ENCODE results near the gene FUT9. TPM values are rescaled to one million over a fixed set of nuclear protein-coding genes. Genes with fewer than 3 reads are reported as not detected.

FUT9 gene
- total RNA-seq (2014; rRNA removed; shearing (Covaris generic)), result not detected in 2 replicates
- not detected in 2 replicates for polyA plus RNA-seq (2015; cell fraction: cytosol; rRNA removed)
- polyA plus RNA-seq (2015; cell fraction: nucleus; rRNA removed), result not detected in 2 replicates

- no peak for DNase-seq (ENCODE audit: low read depth, low spot score)
- in situ Hi-C loops (cut with HindIII; ENCODE audit: low pct_unique_long_range_greater_than_20kb, low sequenced_read_pairs), result no loop called here
These were observed at the start of gene FUT9 for GRCh38 chr6:96015518-96016333. Gene FUT9 (plus strand): TSS chr6:96015974. CDS start chr6:96203156, 187,182 bp downstream.

- in situ Hi-C loops (cut with HindIII; ENCODE audit: low pct_unique_long_range_greater_than_20kb, low sequenced_read_pairs), result no loop called here
These were observed 48.2 kb upstream of the FUT9 start for GRCh38 chr6:95967594-95967993.

GRCh38 chr6:95973976-95974375 lies 41.8 kb upstream of the FUT9 start:
- in situ Hi-C loops (cut with HindIII; ENCODE audit: low pct_unique_long_range_greater_than_20kb, low sequenced_read_pairs), result no loop called here
- DNase-seq (ENCODE audit: low read depth, low spot score), result no peak

More at GRCh38 chr6:95967594-95967993, 48.2 kb upstream of the FUT9 start:
- no peak for DNase-seq (ENCODE audit: low read depth, low spot score)

- DNase-seq (ENCODE audit: low read depth, low spot score), result no peak
- in situ Hi-C loops (cut with HindIII; ENCODE audit: low pct_unique_long_range_greater_than_20kb, low sequenced_read_pairs), result no loop called here
These were observed 37.5 kb upstream of the FUT9 start for GRCh38 chr6:95978230-95978629.

- in situ Hi-C loops (cut with HindIII; ENCODE audit: low pct_unique_long_range_greater_than_20kb, low sequenced_read_pairs), result no loop called here
- DNase-seq (ENCODE audit: low read depth, low spot score), result no peak
These were observed 23.9 kb upstream of the FUT9 start for GRCh38 chr6:95991906-95992305.

GRCh38 chr6:95994151-95994550 lies 21.6 kb upstream of the FUT9 start:
- in situ Hi-C loops (cut with HindIII; ENCODE audit: low pct_unique_long_range_greater_than_20kb, low sequenced_read_pairs), result no loop called here
- no peak for DNase-seq (ENCODE audit: low read depth, low spot score)

- no peak for DNase-seq (ENCODE audit: low read depth, low spot score)
- in situ Hi-C loops (cut with HindIII; ENCODE audit: low pct_unique_long_range_greater_than_20kb, low sequenced_read_pairs), result no loop called here
These were observed 17.6 kb upstream of the FUT9 start for GRCh38 chr6:95998133-95998532.

GRCh38 chr6:96001891-96002575 lies 13.7 kb upstream of the FUT9 start:
- in situ Hi-C loops (cut with HindIII; ENCODE audit: low pct_unique_long_range_greater_than_20kb, low sequenced_read_pairs), result no loop called here
- no peak for DNase-seq (ENCODE audit: low read depth, low spot score)

- in situ Hi-C loops (cut with HindIII; ENCODE audit: low pct_unique_long_range_greater_than_20kb, low sequenced_read_pairs), result no loop called here
These were observed 13.2 kb upstream of the FUT9 start for GRCh38 chr6:96002576-96002910.

GRCh38 chr6:96002912-96003311 lies 12.9 kb upstream of the FUT9 start:
- in situ Hi-C loops (cut with HindIII; ENCODE audit: low pct_unique_long_range_greater_than_20kb, low sequenced_read_pairs), result no loop called here
- no peak for DNase-seq (ENCODE audit: low read depth, low spot score)

More at GRCh38 chr6:96002576-96002910, 13.2 kb upstream of the FUT9 start:
- no peak for DNase-seq (ENCODE audit: low read depth, low spot score)

GRCh38 chr6:96007663-96008062 lies 8.1 kb upstream of the FUT9 start:
- in situ Hi-C loops (cut with HindIII; ENCODE audit: low pct_unique_long_range_greater_than_20kb, low sequenced_read_pairs), result no loop called here
- no peak for DNase-seq (ENCODE audit: low read depth, low spot score)

GRCh38 chr6:96013531-96013930 lies 2.2 kb upstream of the FUT9 start:
- no peak for DNase-seq (ENCODE audit: low read depth, low spot score)
- in situ Hi-C loops (cut with HindIII; ENCODE audit: low pct_unique_long_range_greater_than_20kb, low sequenced_read_pairs), result no loop called here

- in situ Hi-C loops (cut with HindIII; ENCODE audit: low pct_unique_long_range_greater_than_20kb, low sequenced_read_pairs), result no loop called here
- DNase-seq (ENCODE audit: low read depth, low spot score), result no peak
These were observed 792 bp upstream of the FUT9 start for GRCh38 chr6:96014846-96015517.

GRCh38 chr6:96016334-96017069 lies 728 bp downstream of the FUT9 start:
- no peak for DNase-seq (ENCODE audit: low read depth, low spot score)
- in situ Hi-C loops (cut with HindIII; ENCODE audit: low pct_unique_long_range_greater_than_20kb, low sequenced_read_pairs), result no loop called here

- no peak for DNase-seq (ENCODE audit: low read depth, low spot score)
- in situ Hi-C loops (cut with HindIII; ENCODE audit: low pct_unique_long_range_greater_than_20kb, low sequenced_read_pairs), result no loop called here
These were observed 1.2 kb downstream of the FUT9 start for GRCh38 chr6:96017070-96017359.

GRCh38 chr6:96022225-96022624 lies 6.5 kb downstream of the FUT9 start:
- DNase-seq (ENCODE audit: low read depth, low spot score), result no peak
- in situ Hi-C loops (cut with HindIII; ENCODE audit: low pct_unique_long_range_greater_than_20kb, low sequenced_read_pairs), result no loop called here

- DNase-seq (ENCODE audit: low read depth, low spot score), result no peak
- in situ Hi-C loops (cut with HindIII; ENCODE audit: low pct_unique_long_range_greater_than_20kb, low sequenced_read_pairs), result no loop called here
These were observed 16.9 kb downstream of the FUT9 start for GRCh38 chr6:96032661-96033060.

- DNase-seq (ENCODE audit: low read depth, low spot score), result no peak
- in situ Hi-C loops (cut with HindIII; ENCODE audit: low pct_unique_long_range_greater_than_20kb, low sequenced_read_pairs), result no loop called here
These were observed 35.8 kb downstream of the FUT9 start for GRCh38 chr6:96051555-96051954.

Measured in SK-MEL-5 (cell line).